HepG2 (cell line): ENCODE results near the gene MORN1. TPM values are rescaled to one million over a fixed set of nuclear protein-coding genes. Genes with fewer than 3 reads are reported as not detected.

Experiments
- FOXA1 ChIP-seq, 2 experiments: fragments of 450-650 bp in 1 of 2; sonication (generic) in 1 of 2; formaldehyde crosslinking in 1 of 2; IDR thresholded peaks; 2 replicates each; pipeline versions ENCODE4 v1.4.0 to v1.6.1; 2016 to 2020; ENCODE audit warnings: missing genetic modification reagents in 1 of 2
- SSRP1 ChIP-seq: IDR thresholded peaks from 2 replicates; pipeline ENCODE4 v1.6.1; 2016; ENCODE audit warnings: control low read depth
- TEAD3 ChIP-seq: optimal IDR thresholded peaks from 2 replicates; pipeline ENCODE3; 2016; ENCODE audit warnings: borderline replicate concordance
- THYN1 ChIP-seq: sonication (generic); formaldehyde crosslinking; IDR thresholded peaks from 2 replicates; pipeline ENCODE4 v1.8.1; 2023; ENCODE audit warnings: low read depth, mild to moderate bottlenecking, moderate library complexity, missing genetic modification reagents, borderline replicate concordance
- ZBTB20 ChIP-seq: sonication (generic); formaldehyde crosslinking; IDR thresholded peaks from 2 replicates; pipeline ENCODE4 v1.8.1; 2023; ENCODE audit warnings: missing genetic modification reagents, low read depth, mild to moderate bottlenecking, borderline replicate concordance
- ZBTB40 ChIP-seq, 2 experiments: fragments of 450-650 bp in 1 of 2; sonication (generic) in 1 of 2; formaldehyde crosslinking in 1 of 2; IDR thresholded peaks; 2 replicates each; pipeline versions ENCODE4 v1.6.1 to v1.8.0; 2016 to 2022; ENCODE audit warnings: antibody characterized with exemption in 1 of 2, mild to moderate bottlenecking in 1 of 2, missing genetic modification reagents in 1 of 2
- ZNF207 ChIP-seq: fragments of 450-650 bp; IDR thresholded peaks from 2 replicates; pipeline ENCODE4 v1.6.1; 2016; ENCODE audit warnings: antibody characterized with exemption, borderline replicate concordance
- ZNF230 ChIP-seq: sonication (generic); formaldehyde crosslinking; IDR thresholded peaks from 2 replicates; pipeline ENCODE4 v1.4.0; 2020; ENCODE audit warnings: mild to moderate bottlenecking, missing genetic modification reagents
- ZNF30 ChIP-seq: sonication (generic); formaldehyde crosslinking; IDR thresholded peaks from 2 replicates; pipeline ENCODE4 v1.5.0; 2020; ENCODE audit warnings: mild to moderate bottlenecking, missing genetic modification reagents
- ZNF326 ChIP-seq: sonication (generic); formaldehyde crosslinking; IDR thresholded peaks from 2 replicates; pipeline ENCODE4 v1.4.0; 2020; ENCODE audit warnings: missing genetic modification reagents, borderline replicate concordance
- ZNF574 ChIP-seq: sonication (generic); formaldehyde crosslinking; IDR thresholded peaks from 2 replicates; pipeline ENCODE4 v1.4.0; 2020; ENCODE audit warnings: missing genetic modification reagents
- polyA plus RNA-seq, 8 experiments: library from polyadenylated mRNA; depleted of rRNA in 3 of 8; stranded (reverse) in 7 of 8; unstranded in 1 of 8; fragments of >200 nt; fragmentation: Illumina TruSeq in 4 of 8; extraction: Trizol in 4 of 8; gene quantifications; 2 replicates each; pipeline versions ENCODE4 v1.2.1 to v1.2.3, GENCODE V29; 2011 to 2016; ENCODE audit warnings: low read depth in 4 of 8, missing spikeins in 1 of 8, mixed read lengths in 1 of 8; ENCODE audit not compliant: insufficient read depth in 1 of 8
- total RNA-seq, 5 experiments: library from RNA; depleted of rRNA; stranded (reverse); fragments of >200 nt; fragmentation: Illumina TruSeq; extraction: Trizol; gene quantifications; 2 replicates each; pipeline ENCODE4 v1.2.3, GENCODE V29; 2016; ENCODE audit warnings: low read depth in 1 of 5
- TF ChIP-seq, protein P1 (sequence below): sonication (generic); formaldehyde crosslinking; IDR thresholded peaks from 2 replicates; pipeline ENCODE4 v1.4.0; 2020; ENCODE audit warnings: missing genetic modification reagents, low read depth, mild to moderate bottlenecking, borderline replicate concordance
- TF ChIP-seq, protein P2 (sequence below): sonication (generic); formaldehyde crosslinking; IDR thresholded peaks from 2 replicates; pipeline ENCODE4 v1.4.0; 2020; ENCODE audit warnings: missing genetic modification reagents
- TF ChIP-seq, protein P3 (sequence below): sonication (generic); formaldehyde crosslinking; IDR thresholded peaks from 2 replicates; pipeline ENCODE4 v1.4.0; 2020; ENCODE audit warnings: missing genetic modification reagents

Gene MORN1
- total and polyA plus RNA-seq, 2 of the 13 experiments (the other 11 are each of a cell fraction or from before 2014, with no cell fraction given): 3.1 to 6.5 TPM

DNA sequence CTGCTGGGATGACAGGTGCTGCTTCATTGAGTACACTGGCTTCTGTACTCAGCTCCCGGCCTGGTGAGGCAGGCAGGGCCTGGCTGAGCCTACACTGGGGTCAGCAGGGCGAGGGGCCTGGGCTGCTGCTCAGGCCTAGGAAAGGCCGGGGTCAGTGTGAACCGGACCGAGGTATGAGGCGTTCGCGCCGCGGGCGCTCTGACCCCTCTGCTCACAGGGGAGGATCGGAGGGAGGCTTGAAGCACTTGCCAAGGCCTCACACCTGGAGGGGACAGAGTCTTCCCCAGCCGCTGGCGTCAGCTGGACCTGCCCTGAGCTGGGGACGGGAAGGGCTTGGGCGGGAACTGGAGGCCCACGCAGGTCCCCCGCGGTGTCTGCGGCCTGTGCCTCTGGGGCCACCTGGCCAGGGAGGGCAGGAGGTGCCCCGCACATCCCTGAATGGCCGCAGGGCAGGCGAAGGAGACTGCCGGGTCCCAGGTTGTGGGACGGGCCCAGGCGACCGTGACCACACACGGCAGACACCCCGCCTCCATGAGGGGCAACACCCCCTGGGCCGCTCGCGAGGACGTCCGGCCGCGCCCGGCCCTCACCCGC is 20.5 kb upstream of the MORN1 start (continued):
- TF ChIP-seq ZBTB40 (IDR thresholded peaks at IDR 0.05) (no peak), ZBTB40 (CRISPR knock-in tag; IDR thresholded peaks at IDR 0.05) (no peak), ZNF326 (CRISPR knock-in tag) (no peak), THYN1 (CRISPR knock-in tag) (no peak), ZNF207 (no peak), ZNF230 (CRISPR knock-in tag) (no peak), ZBTB20 (CRISPR knock-in tag) (no peak), TEAD3 (CRISPR knock-in tag) (no peak), ZNF574 (CRISPR knock-in tag) (no peak), FOXA1 (IDR thresholded peaks at IDR 0.05) (no peak), FOXA1 (CRISPR knock-in tag; IDR thresholded peaks at IDR 0.05) (no peak), SSRP1 (CRISPR knock-in tag) (no peak), ZNF30 (CRISPR knock-in tag) (no peak)
- TF ChIP-seq, protein P1, sequence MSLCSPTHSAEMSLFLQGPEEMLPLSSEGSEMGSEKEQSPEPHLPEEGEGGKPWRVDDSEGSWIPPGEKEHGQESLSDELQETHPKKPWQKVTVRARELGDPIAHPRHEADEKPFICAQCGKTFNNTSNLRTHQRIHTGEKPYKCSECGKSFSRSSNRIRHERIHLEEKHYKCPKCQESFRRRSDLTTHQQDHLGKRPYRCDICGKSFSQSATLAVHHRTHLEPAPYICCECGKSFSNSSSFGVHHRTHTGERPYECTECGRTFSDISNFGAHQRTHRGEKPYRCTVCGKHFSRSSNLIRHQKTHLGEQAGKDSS: no peak
- TF ChIP-seq, protein P2, sequence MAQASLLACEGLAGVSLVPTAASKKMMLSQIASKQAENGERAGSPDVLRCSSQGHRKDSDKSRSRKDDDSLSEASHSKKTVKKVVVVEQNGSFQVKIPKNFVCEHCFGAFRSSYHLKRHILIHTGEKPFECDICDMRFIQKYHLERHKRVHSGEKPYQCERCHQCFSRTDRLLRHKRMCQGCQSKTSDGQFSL: no peak
- TF ChIP-seq, protein P3, sequence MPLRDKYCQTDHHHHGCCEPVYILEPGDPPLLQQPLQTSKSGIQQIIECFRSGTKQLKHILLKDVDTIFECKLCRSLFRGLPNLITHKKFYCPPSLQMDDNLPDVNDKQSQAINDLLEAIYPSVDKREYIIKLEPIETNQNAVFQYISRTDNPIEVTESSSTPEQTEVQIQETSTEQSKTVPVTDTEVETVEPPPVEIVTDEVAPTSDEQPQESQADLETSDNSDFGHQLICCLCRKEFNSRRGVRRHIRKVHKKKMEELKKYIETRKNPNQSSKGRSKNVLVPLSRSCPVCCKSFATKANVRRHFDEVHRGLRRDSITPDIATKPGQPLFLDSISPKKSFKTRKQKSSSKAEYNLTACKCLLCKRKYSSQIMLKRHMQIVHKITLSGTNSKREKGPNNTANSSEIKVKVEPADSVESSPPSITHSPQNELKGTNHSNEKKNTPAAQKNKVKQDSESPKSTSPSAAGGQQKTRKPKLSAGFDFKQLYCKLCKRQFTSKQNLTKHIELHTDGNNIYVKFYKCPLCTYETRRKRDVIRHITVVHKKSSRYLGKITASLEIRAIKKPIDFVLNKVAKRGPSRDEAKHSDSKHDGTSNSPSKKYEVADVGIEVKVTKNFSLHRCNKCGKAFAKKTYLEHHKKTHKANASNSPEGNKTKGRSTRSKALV (CRISPR knock-in tag): no peak
